GM23338 (cell line): Measurements from ENCODE around the gene GADD45A.

Source experiments
- CREB1 ChIP-seq: fragments of 250-450 bp; sonication (Bioruptor Pico); IDR thresholded peaks from 2 replicates; pipeline ENCODE4 v1.5.0; 2020; ENCODE audit warnings: low read depth, mild to moderate bottlenecking, moderate library complexity
- CTCF ChIP-seq, 2 experiments: fragments of 200-600 bp in 1 of 2; sonication (generic) in 1 of 2; conservative IDR thresholded peaks; 2 replicates each; pipeline versions ENCODE4 v1.5.1 to v1.6.1; 2016 to 2017; ENCODE audit warnings: antibody characterized with exemption in 2 of 2, low read depth in 2 of 2, mild to moderate bottlenecking in 2 of 2, moderate library complexity in 1 of 2
- EZH2 ChIP-seq: fragments of 200-600 bp; sonication (generic); IDR thresholded peaks from one replicate; pipeline ENCODE4 v1.8.0; 2017; ENCODE audit warnings: antibody characterized with exemption, mild to moderate bottlenecking, low read depth; ENCODE audit not compliant: unreplicated experiment
- EZH2phosphoT487 ChIP-seq: fragments of 200-600 bp; sonication (generic); IDR thresholded peaks from one replicate; pipeline ENCODE4 v1.8.1; 2018; ENCODE audit warnings: antibody characterized with exemption; ENCODE audit not compliant: unreplicated experiment
- POLR2AphosphoS5 ChIP-seq: IDR thresholded peaks from 2 replicates; pipeline ENCODE4 v1.6.1; 2016; ENCODE audit warnings: antibody characterized with exemption, low read depth
- REST ChIP-seq: IDR thresholded peaks from one replicate; pipeline ENCODE4 v1.6.1; 2018; ENCODE audit warnings: antibody characterized with exemption; ENCODE audit not compliant: unreplicated experiment

GRCh38 chr1:67677930-67678329 lies 7.1 kb upstream of the GADD45A start:
- TF ChIP-seq CTCF (conservative IDR thresholded peaks at IDR 0.05; ENCODE audit: low read depth in 2 of 2) (no peak), EZH2 (no peak), EZH2phosphoT487 (no peak), REST (no peak), CREB1 (CRISPR knock-in tag) (no peak), POLR2AphosphoS5 (no peak)
